ENCODE results near the gene REV1.

The REV1 gene

DNA sequence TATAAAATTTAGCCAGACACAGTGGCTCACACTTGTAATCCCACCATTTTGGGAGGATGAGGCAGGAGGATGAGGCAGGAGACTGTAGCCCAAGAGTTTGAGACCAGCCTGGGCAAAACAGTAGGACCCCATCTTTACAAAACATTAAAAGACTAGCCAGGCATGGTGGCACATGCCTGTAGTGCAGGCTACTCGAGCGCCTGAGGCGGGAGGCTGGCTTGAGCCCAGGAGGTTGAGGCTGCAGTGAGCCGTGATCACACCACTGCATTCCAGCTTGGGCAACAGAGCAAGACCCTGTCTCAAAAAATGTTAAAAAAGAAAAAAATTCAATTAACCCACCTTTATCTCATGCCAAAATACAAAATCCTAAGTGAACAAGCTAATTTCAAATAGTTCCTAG lies 4.0 kb downstream of the REV1 start:
- TF ChIP-seq, protein P1, sequence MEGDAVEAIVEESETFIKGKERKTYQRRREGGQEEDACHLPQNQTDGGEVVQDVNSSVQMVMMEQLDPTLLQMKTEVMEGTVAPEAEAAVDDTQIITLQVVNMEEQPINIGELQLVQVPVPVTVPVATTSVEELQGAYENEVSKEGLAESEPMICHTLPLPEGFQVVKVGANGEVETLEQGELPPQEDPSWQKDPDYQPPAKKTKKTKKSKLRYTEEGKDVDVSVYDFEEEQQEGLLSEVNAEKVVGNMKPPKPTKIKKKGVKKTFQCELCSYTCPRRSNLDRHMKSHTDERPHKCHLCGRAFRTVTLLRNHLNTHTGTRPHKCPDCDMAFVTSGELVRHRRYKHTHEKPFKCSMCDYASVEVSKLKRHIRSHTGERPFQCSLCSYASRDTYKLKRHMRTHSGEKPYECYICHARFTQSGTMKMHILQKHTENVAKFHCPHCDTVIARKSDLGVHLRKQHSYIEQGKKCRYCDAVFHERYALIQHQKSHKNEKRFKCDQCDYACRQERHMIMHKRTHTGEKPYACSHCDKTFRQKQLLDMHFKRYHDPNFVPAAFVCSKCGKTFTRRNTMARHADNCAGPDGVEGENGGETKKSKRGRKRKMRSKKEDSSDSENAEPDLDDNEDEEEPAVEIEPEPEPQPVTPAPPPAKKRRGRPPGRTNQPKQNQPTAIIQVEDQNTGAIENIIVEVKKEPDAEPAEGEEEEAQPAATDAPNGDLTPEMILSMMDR (IDR thresholded peaks at IDR 0.05; ENCODE audit: insufficient read depth, low read depth, low read length, missing control alignments), result peak; percentile 9
- DNase-seq (ENCODE audit: low read depth), result peak; percentile 51
- H3K4me3 ChIP-seq (ENCODE audit: low read length), result no peak overlapping the region

DNA sequence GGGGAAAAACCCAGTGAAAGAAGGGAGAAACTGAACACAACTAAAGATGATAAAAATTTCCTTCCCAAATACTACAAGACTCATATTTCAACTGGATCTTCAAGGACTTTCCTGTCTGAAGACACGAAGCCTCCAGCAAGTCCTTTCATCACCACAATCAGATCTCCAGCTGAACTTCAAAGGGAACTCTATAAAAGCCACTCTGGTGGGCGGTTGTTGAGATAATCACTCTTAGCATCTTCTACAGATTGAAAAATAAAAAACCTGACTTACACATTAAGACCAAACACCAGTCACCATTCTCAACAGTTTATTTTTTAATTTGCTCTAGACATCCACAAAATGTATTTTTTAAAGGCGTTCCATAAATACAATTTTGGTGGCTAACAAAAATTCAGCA lies 4.4 kb downstream of the REV1 start:
- peak overlapping the region; percentile 4 for H3K4me3 ChIP-seq (ENCODE audit: low read length)
- TF ChIP-seq, protein P1 (IDR thresholded peaks at IDR 0.05; ENCODE audit: insufficient read depth, low read depth, low read length, missing control alignments), result no peak
- DNase-seq (ENCODE audit: low read depth), result no peak

DNA sequence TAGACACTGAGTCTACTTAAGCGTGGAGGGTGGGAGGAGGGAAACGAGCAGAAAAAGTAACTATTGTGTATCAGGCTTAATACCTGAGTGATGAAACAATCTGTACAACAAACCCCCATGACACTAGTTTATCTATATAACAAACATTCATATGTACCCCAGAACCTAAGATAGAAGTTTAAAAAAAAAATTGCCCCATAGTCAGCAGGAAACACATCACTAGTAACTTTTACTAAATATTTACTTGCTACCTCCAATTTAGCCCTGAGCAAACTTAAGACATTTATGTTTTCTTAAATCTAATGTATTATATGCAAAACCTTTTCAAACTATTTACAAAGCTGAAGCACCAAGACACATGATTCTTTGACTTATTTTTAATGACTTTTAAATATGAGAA lies 5.6 kb downstream of the REV1 start:
- no peak for DNase-seq (ENCODE audit: low read depth)

DNA sequence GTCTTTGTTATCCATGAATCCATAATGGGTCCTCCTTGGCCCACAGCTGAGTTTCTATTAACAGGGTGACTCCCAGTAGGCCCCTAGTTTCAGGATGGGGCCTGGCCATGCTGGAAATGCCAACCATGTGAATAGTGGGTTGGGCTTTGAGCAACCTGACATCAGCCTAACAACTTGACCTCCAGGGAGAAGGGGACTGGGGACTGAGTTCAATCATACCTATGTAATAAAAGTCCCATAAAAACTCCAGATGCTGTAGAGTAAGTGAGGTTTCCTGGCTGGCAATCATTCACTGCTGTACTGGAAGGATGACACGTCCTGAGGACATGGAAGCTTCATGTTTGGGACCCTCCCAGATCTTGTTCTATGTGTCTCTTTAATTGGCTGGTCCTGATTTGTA lies 7.9 kb downstream of the REV1 start:
- TF ChIP-seq, protein P1 (IDR thresholded peaks at IDR 0.05; ENCODE audit: insufficient read depth, low read depth, low read length, missing control alignments), result no peak
- DNase-seq (ENCODE audit: low read depth), result peak; percentile 29
- H3K4me3 ChIP-seq (ENCODE audit: low read length), result no peak overlapping the region

More for the DNA sequence above, 5.6 kb downstream of the REV1 start:
- peak overlapping the region; percentile 1 for H3K4me3 ChIP-seq (ENCODE audit: low read length)
- TF ChIP-seq, protein P1 (IDR thresholded peaks at IDR 0.05; ENCODE audit: insufficient read depth, low read depth, low read length, missing control alignments), result no peak

DNA sequence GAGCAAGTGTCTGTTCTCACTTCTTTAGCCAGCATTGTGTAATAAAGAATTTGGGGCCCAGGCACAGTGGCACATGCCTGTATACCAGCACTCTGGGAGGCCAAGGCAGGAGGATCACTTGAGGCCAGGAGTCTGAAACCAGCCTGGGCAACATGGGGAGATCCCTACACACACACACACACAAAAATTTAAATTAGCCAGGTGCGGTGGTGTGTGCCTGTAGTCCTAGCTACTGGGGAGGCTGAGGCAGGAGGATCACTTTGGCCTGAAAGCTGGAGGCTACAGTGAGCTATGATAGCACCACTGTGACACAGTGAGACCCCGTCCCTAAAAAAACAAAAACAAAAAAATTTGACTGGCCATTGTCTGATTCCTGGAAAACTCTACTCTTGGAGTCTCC lies 8.3 kb downstream of the REV1 start:
- H3K4me3 ChIP-seq (ENCODE audit: low read length), result no peak overlapping the region
- TF ChIP-seq, protein P1 (IDR thresholded peaks at IDR 0.05; ENCODE audit: insufficient read depth, low read depth, low read length, missing control alignments), result no peak
- no peak for DNase-seq (ENCODE audit: low read depth)

DNA sequence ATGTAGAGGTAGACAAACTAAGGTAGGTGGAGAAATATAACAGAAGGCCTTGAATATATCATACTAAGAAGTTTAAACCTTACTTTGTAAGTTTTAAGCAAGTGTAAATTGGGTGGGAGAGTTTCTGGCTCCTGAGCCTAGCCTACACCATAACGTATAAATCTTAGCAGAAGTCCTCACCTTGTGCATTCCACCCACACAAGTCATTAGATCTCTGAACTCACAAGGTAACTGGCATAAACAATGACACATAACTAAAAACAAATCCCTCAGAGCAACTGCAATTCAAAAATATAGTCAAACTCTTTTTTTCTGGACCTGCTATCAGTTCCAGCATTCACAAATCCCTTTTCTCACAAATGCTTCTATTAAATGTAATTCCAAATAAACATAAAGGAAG lies 9.4 kb downstream of the REV1 start:
- no peak overlapping the region for H3K4me3 ChIP-seq (ENCODE audit: low read length)
- TF ChIP-seq, protein P1 (IDR thresholded peaks at IDR 0.05; ENCODE audit: insufficient read depth, low read depth, low read length, missing control alignments), result no peak
- DNase-seq (ENCODE audit: low read depth), result peak; percentile 79

DNA sequence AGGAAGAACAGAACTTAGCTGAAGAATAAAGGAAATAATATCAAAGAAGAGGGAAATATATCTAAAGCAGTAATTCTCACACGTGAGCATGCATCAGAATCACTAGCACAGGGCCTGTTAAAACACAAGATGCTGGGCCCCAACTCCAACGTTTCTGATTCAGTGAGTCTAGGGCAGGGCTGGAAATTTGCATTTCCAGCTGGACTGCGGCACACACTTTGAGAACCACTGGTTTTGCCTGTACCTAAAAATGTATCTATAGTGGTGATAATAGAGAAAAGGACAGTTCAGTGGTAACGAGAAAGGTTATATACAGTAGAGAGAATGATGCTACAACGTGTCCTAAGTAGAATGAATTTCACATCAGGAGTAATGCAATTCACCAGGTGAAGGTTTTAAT lies 11.2 kb downstream of the REV1 start:
- DNase-seq (ENCODE audit: low read depth), result no peak
- H3K4me3 ChIP-seq (ENCODE audit: low read length), result no peak overlapping the region
- TF ChIP-seq, protein P1 (IDR thresholded peaks at IDR 0.05; ENCODE audit: insufficient read depth, low read depth, low read length, missing control alignments), result no peak
